H1 (cell line): Measurements from ENCODE around the gene ALG11.

Source experiments
- ATF3 ChIP-seq: IDR thresholded peaks from 2 replicates; pipeline ENCODE4 v1.6.1; 2011; ENCODE audit warnings: low read depth, mild to moderate bottlenecking, low read length; ENCODE audit not compliant: insufficient read depth
- CBX8 ChIP-seq: fragments of 300-800, 300-1000 bp; sonication (generic); IDR thresholded peaks from 2 replicates; pipeline ENCODE4 v1.7.1; 2016; ENCODE audit warnings: low read depth, low read length, borderline replicate concordance
- CHD2 ChIP-seq: IDR thresholded peaks from 2 replicates; pipeline ENCODE4 v1.6.1; 2012; ENCODE audit warnings: low read length, improper control_type of control experiment
- CTCF ChIP-seq, 3 experiments: IDR thresholded peaks; 1 replicate in 2 of 3; 2 replicates in 1 of 3; pipeline versions ENCODE4 v1.5.1 to v1.6.1; 2011; ENCODE audit warnings: low read length in 3 of 3, mild to moderate bottlenecking in 3 of 3, inconsistent platforms in 2 of 3, low read depth in 1 of 3, moderate library complexity in 1 of 3; ENCODE audit not compliant: insufficient read depth in 1 of 3; ENCODE audit errors: control extremely low read depth in 1 of 3
- EP300 ChIP-seq, 2 experiments: IDR thresholded peaks; 1 replicate in 1 of 2; 2 replicates in 1 of 2; pipeline ENCODE4 v1.6.1; 2011 to 2012; ENCODE audit warnings: low read depth in 2 of 2, low read length in 2 of 2, mild to moderate bottlenecking in 2 of 2, borderline replicate concordance in 1 of 2, inconsistent platforms in 1 of 2, moderate library complexity in 1 of 2
- EZH2 ChIP-seq: fragments of 200-600 bp; sonication (generic); IDR thresholded peaks from 2 replicates; pipeline ENCODE4 v1.7.1; 2012; ENCODE audit warnings: low read depth, mild to moderate bottlenecking, moderate library complexity, low read length, inconsistent platforms; ENCODE audit not compliant: severe bottlenecking
- HDAC2 ChIP-seq, 2 experiments: fragments of 300-600 bp in 1 of 2; sonication (generic) in 1 of 2; IDR thresholded peaks; 2 replicates each; pipeline ENCODE4 v1.6.1; 2011 to 2012; ENCODE audit warnings: low read depth in 2 of 2, low read length in 2 of 2, mild to moderate bottlenecking in 2 of 2, moderate library complexity in 2 of 2, borderline replicate concordance in 1 of 2, inconsistent platforms in 1 of 2
- SIN3A ChIP-seq, 2 experiments: IDR thresholded peaks in 1 of 2; conservative IDR thresholded peaks in 1 of 2; 2 replicates each; pipeline ENCODE4 v1.6.1; 2011 to 2012; ENCODE audit warnings: low read length in 2 of 2, improper control_type of control experiment in 1 of 2, low read depth in 1 of 2, mild to moderate bottlenecking in 1 of 2
- YY1 ChIP-seq: IDR thresholded peaks from 2 replicates; pipeline ENCODE4 v1.6.1; 2011; ENCODE audit warnings: low read depth, mild to moderate bottlenecking, low read length

GRCh38 chr13:51988988-51989618, 23.1 kb upstream of the ALG11 start:
- no peak for TF ChIP-seq SIN3A (conservative IDR thresholded peaks at IDR 0.05 in 1 of 2, IDR thresholded peaks at IDR 0.05 in 1 of 2; ENCODE audit: low read depth in 1 of 2, low read length in 2 of 2)
- no peak for TF ChIP-seq CHD2
- no peak for TF ChIP-seq EZH2
- TF ChIP-seq EP300 (IDR thresholded peaks at IDR 0.05; ENCODE audit: borderline replicate concordance in 1 of 2, low read depth in 2 of 2, low read length in 2 of 2), result no peak
- no peak for TF ChIP-seq CBX8
- no peak for TF ChIP-seq ATF3
- TF ChIP-seq CTCF (IDR thresholded peaks at IDR 0.05; ENCODE audit: control extremely low read depth in 1 of 3, insufficient read depth in 1 of 3, low read depth in 1 of 3, low read length in 3 of 3), result no peak
- no peak for TF ChIP-seq YY1
- TF ChIP-seq HDAC2 (IDR thresholded peaks at IDR 0.05; ENCODE audit: borderline replicate concordance in 1 of 2, low read depth in 2 of 2, low read length in 2 of 2), result no peak
